Erythroblast (primary cell): Measurements from ENCODE around the gene COL24A1.
"Not testable (repeated sequence)": the region's sequence is repeated elsewhere in the genome, so short reads cannot be mapped to it uniquely, and the experiment has no call there.

Experiments
- DNase-seq, 2 experiments: peaks; one replicate each; lab custom pipeline; 2025; lab: John Stamatoyannopoulos, UW
- GATA1 ChIP-seq: IDR thresholded peaks from 2 replicates; pipeline ENCODE4 v1.6.1; 2011; ENCODE audit warnings: low read depth, mild to moderate bottlenecking, control low read depth, low read length, moderate library complexity
- POLR2A ChIP-seq: IDR thresholded peaks from 2 replicates; pipeline ENCODE4 v1.6.1; 2011; ENCODE audit warnings: mild to moderate bottlenecking, low read length

The COL24A1 gene

GRCh38 chr1:85846706-85847105 lies 309.9 kb downstream of the COL24A1 start:
- DNase-seq: no peak
- TF ChIP-seq GATA1 (no peak), POLR2A (no peak)

GRCh38 chr1:85839459-85839858 lies 317.1 kb downstream of the COL24A1 start:
- TF ChIP-seq GATA1: no peak
- TF ChIP-seq POLR2A: no peak
- DNase-seq: no peak

- TF ChIP-seq POLR2A: no peak
- no peak for TF ChIP-seq GATA1
- DNase-seq: no peak
Measured at GRCh38 chr1:85838238-85838637, 318.3 kb downstream of the COL24A1 start.

GRCh38 chr1:85836736-85837135 lies 319.8 kb downstream of the COL24A1 start:
- DNase-seq: no peak
- TF ChIP-seq POLR2A (no peak), GATA1 (no peak)

GRCh38 chr1:85833165-85833564 lies 323.4 kb downstream of the COL24A1 start:
- not testable (repeated sequence) for DNase-seq

- TF ChIP-seq POLR2A: no peak
- no peak for TF ChIP-seq GATA1
Measured at GRCh38 chr1:85830837-85831236, 325.7 kb downstream of the COL24A1 start.

GRCh38 chr1:85824066-85824840 lies 332.3 kb downstream of the COL24A1 start:
- TF ChIP-seq POLR2A: no peak
- no peak for TF ChIP-seq GATA1

More at GRCh38 chr1:85830837-85831236, 325.7 kb downstream of the COL24A1 start:
- no peak for DNase-seq

GRCh38 chr1:85822696-85823095 lies 333.9 kb downstream of the COL24A1 start:
- TF ChIP-seq GATA1 (no peak), POLR2A (no peak)

More at GRCh38 chr1:85824066-85824840, 332.3 kb downstream of the COL24A1 start:
- no peak for DNase-seq

GRCh38 chr1:85818371-85818770 lies 338.2 kb downstream of the COL24A1 start:
- DNase-seq: no peak
- TF ChIP-seq POLR2A: no peak
- no peak for TF ChIP-seq GATA1

More at GRCh38 chr1:85822696-85823095, 333.9 kb downstream of the COL24A1 start:
- no peak for DNase-seq

- no peak for TF ChIP-seq POLR2A
- TF ChIP-seq GATA1: no peak
- DNase-seq: no peak
Measured at GRCh38 chr1:85816606-85817005, 340.0 kb downstream of the COL24A1 start.

GRCh38 chr1:85815906-85816305 lies 340.7 kb downstream of the COL24A1 start:
- no peak for TF ChIP-seq GATA1
- no peak for TF ChIP-seq POLR2A

GRCh38 chr1:85806236-85806965 lies 350.2 kb downstream of the COL24A1 start:
- TF ChIP-seq GATA1: no peak
- no peak for TF ChIP-seq POLR2A
- no peak for DNase-seq

More at GRCh38 chr1:85815906-85816305, 340.7 kb downstream of the COL24A1 start:
- no peak for DNase-seq

GRCh38 chr1:85801520-85801919 lies 355.1 kb downstream of the COL24A1 start:
- TF ChIP-seq POLR2A (no peak), GATA1 (no peak)
- no peak for DNase-seq

- DNase-seq: no peak
- no peak for TF ChIP-seq GATA1
- TF ChIP-seq POLR2A: no peak
Measured at GRCh38 chr1:85799737-85800136, 356.8 kb downstream of the COL24A1 start.
